ENCODE results near the gene B3GAT3. TPM values are rescaled to one million over a fixed set of nuclear protein-coding genes. Genes with fewer than 3 reads are reported as not detected.

B3GAT3 gene
- total RNA-seq, 4 donors from 2014 or later = 29.9 to 54.1 (median 40.6) TPM

- H3K4me1 ChIP-seq = peaks cover 38% of the 10 kb centered on the region
- WGBS = 79% methylated on average over 3 of the region's 6 CpGs
- no peaks in the 10 kb centered on the region for H3K9me3 ChIP-seq
- no peak for DNase-seq (ENCODE audit: low spot score in 2 of 2)
- H3K36me3 ChIP-seq = peaks cover 38% of the 10 kb centered on the region
- TF ChIP-seq POLR2A (IDR thresholded peaks at IDR 0.05) (no peak), CTCF (IDR thresholded peaks at IDR 0.05) (no peak), POLR2AphosphoS5 (IDR thresholded peaks at IDR 0.05) (no peak), EP300 (IDR thresholded peaks at IDR 0.05) (no peak)
- H3K27ac ChIP-seq = no peak overlapping the region
- H3K27me3 ChIP-seq = no peaks in the 10 kb centered on the region
- no peak overlapping the region for H3K4me3 ChIP-seq
Measured at GRCh38 chr11:62647609-62648005, 25.8 kb upstream of the B3GAT3 start.

- peaks cover 38% of the 10 kb centered on the region for H3K36me3 ChIP-seq
Measured at GRCh38 chr11:62646825-62647608, 25.2 kb upstream of the B3GAT3 start.

GRCh38 chr11:62645946-62646824 lies 24.4 kb upstream of the B3GAT3 start, which contains the start of gene GANAB:
Gene GANAB, minus strand, starts transcription at chr11:62646613. Its CDS starts 14 bp downstream, at chr11:62646599.
- WGBS = under 1% methylated on average over 49 of the region's 73 CpGs

More at GRCh38 chr11:62646825-62647608, 25.2 kb upstream of the B3GAT3 start:
- H3K27me3 ChIP-seq = no peaks in the 10 kb centered on the region
- DNase-seq (ENCODE audit: low spot score in 2 of 2) = no peak
- TF ChIP-seq EP300 (IDR thresholded peaks at IDR 0.05) (no peak), CTCF (IDR thresholded peaks at IDR 0.05) (no peak), POLR2AphosphoS5 (IDR thresholded peaks at IDR 0.05) (no peak), POLR2A (IDR thresholded peaks at IDR 0.05) (no peak)
- peaks cover 33% of the 10 kb centered on the region for H3K4me1 ChIP-seq
- H3K4me3 ChIP-seq = peak overlapping the region; percentile 99
- H3K9me3 ChIP-seq = no peaks in the 10 kb centered on the region
- WGBS = 49% methylated on average over 21 of the region's 32 CpGs
- peak overlapping the region; percentile 98 for H3K27ac ChIP-seq

GRCh38 chr11:62645671-62645945 lies 23.8 kb upstream of the B3GAT3 start:
- no peaks in the 10 kb centered on the region for H3K27me3 ChIP-seq
- peak overlapping the region; percentile 99 for H3K4me3 ChIP-seq
- H3K36me3 ChIP-seq = peaks cover 38% of the 10 kb centered on the region
- no peaks in the 10 kb centered on the region for H3K9me3 ChIP-seq
- 14% methylated on average over 11 of the region's 11 CpGs for WGBS
- DNase-seq (ENCODE audit: low spot score in 2 of 2) = no peak
- TF ChIP-seq EP300 (IDR thresholded peaks at IDR 0.05) (no peak), POLR2A (IDR thresholded peaks at IDR 0.05) (no peak), CTCF (IDR thresholded peaks at IDR 0.05) (no peak), POLR2AphosphoS5 (IDR thresholded peaks at IDR 0.05) (no peak)
- H3K27ac ChIP-seq = peak overlapping the region; percentile 98
- peaks cover 26% of the 10 kb centered on the region for H3K4me1 ChIP-seq

More at GRCh38 chr11:62645946-62646824, 24.4 kb upstream of the B3GAT3 start, which contains the start of gene GANAB:
- TF ChIP-seq EP300 (IDR thresholded peaks at IDR 0.05) (no peak), POLR2A (IDR thresholded peaks at IDR 0.05) (peak; percentile 53 to 81), POLR2AphosphoS5 (IDR thresholded peaks at IDR 0.05) (peak; percentile 18 to 76 (median 60)), CTCF (IDR thresholded peaks at IDR 0.05) (no peak)
- Histone ChIP-seq H3K4me1 (peaks cover 26% of the 10 kb centered on the region), H3K27ac (peak within 1 kb of the TSS; percentile 98), H3K27me3 (no peaks in the 10 kb centered on the region), H3K36me3 (peaks cover 38% of the 10 kb centered on the region), H3K9me3 (no peaks in the 10 kb centered on the region), H3K4me3 (peak within 1 kb of the TSS; percentile 99)
- peak; percentile 100 for DNase-seq (ENCODE audit: low spot score in 2 of 2)

GRCh38 chr11:62644220-62644619 lies 22.4 kb upstream of the B3GAT3 start:
- TF ChIP-seq POLR2A (IDR thresholded peaks at IDR 0.05) (no peak), CTCF (IDR thresholded peaks at IDR 0.05) (no peak), POLR2AphosphoS5 (IDR thresholded peaks at IDR 0.05) (no peak), EP300 (IDR thresholded peaks at IDR 0.05) (no peak)
- no peak overlapping the region for H3K4me3 ChIP-seq

More at GRCh38 chr11:62644220-62644619, 22.4 kb upstream of the B3GAT3 start:
- peaks cover 34% of the 10 kb centered on the region for H3K36me3 ChIP-seq
- H3K27me3 ChIP-seq = no peaks in the 10 kb centered on the region
- H3K4me1 ChIP-seq = peaks cover 26% of the 10 kb centered on the region
- no peak for DNase-seq (ENCODE audit: low spot score in 2 of 2)
- no peak overlapping the region for H3K27ac ChIP-seq
- 85% methylated on average over 8 of the region's 8 CpGs for WGBS
- H3K9me3 ChIP-seq = no peaks in the 10 kb centered on the region

Data from suprapubic skin (tissue), 4 donors.